ENCODE measurements around the gene PREX1. TPM values are rescaled to one million over a fixed set of nuclear protein-coding genes. Genes with fewer than 3 reads are reported as not detected.

Gene PREX1
- total RNA-seq, 1 experiment from 2014 or later = 20.0 TPM

- TF ChIP-seq POLR2AphosphoS5 (IDR thresholded peaks at IDR 0.05; ENCODE audit: low read depth, low read length) = no peak
- no peak for TF ChIP-seq CTCF (IDR thresholded peaks at IDR 0.05)
- no peak for TF ChIP-seq SIN3A (IDR thresholded peaks at IDR 0.05; ENCODE audit: borderline replicate concordance, insufficient read depth, low read depth, low read length)
- no peak for TF ChIP-seq REST (IDR thresholded peaks at IDR 0.05; ENCODE audit: insufficient read depth in 1 of 2, low read depth in 2 of 2, low read length in 1 of 2)
- Histone ChIP-seq H3K36me3 (ENCODE audit: control insufficient read depth, insufficient read depth, low read length) (no peaks in the 10 kb centered on the region), H3K27ac (ENCODE audit: low read length) (no peak overlapping the region), H3K27me3 (ENCODE audit: control insufficient read depth, insufficient read depth, low read length) (no peaks in the 10 kb centered on the region), H3K9me3 (ENCODE audit: control insufficient read depth, insufficient read depth, low read depth, low read length) (no peaks in the 10 kb centered on the region), H3K4me3 (ENCODE audit: low read depth in 2 of 2, low read length in 2 of 2) (no peak overlapping the region), H3K4me1 (ENCODE audit: control insufficient read depth, insufficient read depth, low read length) (no peaks in the 10 kb centered on the region)
- no TSS peak for BruUV-seq (replicated peaks)
- ChIA-PET CTCF (no interaction called here), POLR2A (no interaction called here)
- intact Hi-C loops (cut with micrococcal nuclease; ENCODE audit: unreplicated experiment) = no loop called here
- DNase-seq (ENCODE audit: low read depth, low spot score) (no peak), ATAC-seq (no peak)
- in situ Hi-C loops (cut with HindIII; ENCODE audit: low pct_unique_long_range_greater_than_20kb, low sequenced_read_pairs) = no loop called here
These were observed 111.7 kb downstream of the PREX1 start for GRCh38 chr20:48716086-48716485.

DNA sequence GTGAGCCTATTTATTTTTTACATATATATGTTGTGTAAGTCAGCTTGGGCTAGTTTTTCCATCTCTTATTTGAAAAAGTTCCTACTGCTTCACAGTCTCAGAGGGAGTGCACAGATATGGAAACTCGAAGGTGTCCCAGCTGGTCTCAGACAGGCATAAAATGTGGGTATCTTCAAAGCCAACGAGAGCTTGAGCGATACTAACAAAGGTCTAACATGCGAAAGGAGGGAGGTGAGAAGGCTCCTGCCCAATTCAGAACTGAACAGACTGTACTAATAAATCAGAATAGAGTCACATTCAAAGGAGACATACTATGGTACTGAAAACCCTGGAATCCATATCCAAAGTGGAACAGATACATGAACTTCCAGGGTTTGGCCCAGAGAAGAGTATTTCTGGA, 113.0 kb downstream of the PREX1 start:
- ChIA-PET POLR2A (no interaction called here), CTCF (no interaction called here)
- H3K27ac ChIP-seq (ENCODE audit: low read length) = no peak overlapping the region
- in situ Hi-C loops (cut with HindIII; ENCODE audit: low pct_unique_long_range_greater_than_20kb, low sequenced_read_pairs) = no loop called here
- H3K36me3 ChIP-seq (ENCODE audit: control insufficient read depth, insufficient read depth, low read length) = no peaks in the 10 kb centered on the region
- H3K4me1 ChIP-seq (ENCODE audit: control insufficient read depth, insufficient read depth, low read length) = no peaks in the 10 kb centered on the region
- no peaks in the 10 kb centered on the region for H3K27me3 ChIP-seq (ENCODE audit: control insufficient read depth, insufficient read depth, low read length)
- H3K9me3 ChIP-seq (ENCODE audit: control insufficient read depth, insufficient read depth, low read depth, low read length) = no peaks in the 10 kb centered on the region
- ATAC-seq = no peak
- no peak for DNase-seq (ENCODE audit: low read depth, low spot score)
- H3K4me3 ChIP-seq (ENCODE audit: low read depth in 2 of 2, low read length in 2 of 2) = no peak overlapping the region
- TF ChIP-seq SIN3A (IDR thresholded peaks at IDR 0.05; ENCODE audit: borderline replicate concordance, insufficient read depth, low read depth, low read length) = no peak
- no TSS peak for BruUV-seq (replicated peaks)
- intact Hi-C loops (cut with micrococcal nuclease; ENCODE audit: unreplicated experiment) = no loop called here

DNA sequence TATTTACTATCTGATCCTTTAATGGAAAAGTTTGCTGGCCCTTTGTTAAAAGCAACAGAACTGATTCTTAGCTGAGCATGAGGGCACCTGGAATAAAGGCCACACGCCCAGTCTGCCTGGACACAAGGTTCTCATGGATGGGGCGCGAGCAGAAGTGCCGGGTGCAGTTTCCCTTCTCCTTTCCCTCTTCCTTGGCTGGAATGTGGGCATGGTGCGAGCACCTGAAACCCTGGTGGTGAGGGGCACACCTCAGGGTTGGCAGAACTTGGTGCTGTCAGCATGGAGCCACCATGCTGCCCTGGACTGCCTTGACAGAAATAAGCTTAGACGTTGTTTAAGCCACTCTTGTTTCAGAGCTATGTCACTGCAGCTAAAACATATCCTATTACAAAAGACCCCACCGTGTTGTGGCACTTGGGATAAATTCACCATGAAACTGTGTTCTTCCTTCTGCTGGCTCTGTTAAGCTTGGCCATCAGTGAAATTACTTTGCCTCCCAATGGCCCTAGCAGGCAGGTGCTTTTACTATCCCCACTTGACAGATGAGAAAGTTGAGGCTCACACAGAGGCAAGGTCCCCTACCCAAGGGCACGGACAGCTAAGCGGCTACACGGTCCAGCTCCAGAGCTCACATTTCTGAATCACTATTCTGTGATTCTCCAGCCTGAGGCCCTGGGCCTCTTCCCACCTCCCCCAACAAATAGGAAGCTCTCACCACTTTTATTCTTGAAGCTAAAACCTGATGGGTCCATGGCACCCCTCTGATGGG, 115.9 kb downstream of the PREX1 start:
- no peak overlapping the region for H3K27ac ChIP-seq (ENCODE audit: low read length)
- CTCF ChIA-PET = no interaction called here
- H3K36me3 ChIP-seq (ENCODE audit: control insufficient read depth, insufficient read depth, low read length) = no peaks in the 10 kb centered on the region
- intact Hi-C loops (cut with micrococcal nuclease; ENCODE audit: unreplicated experiment) (no loop called here), in situ Hi-C loops (cut with HindIII; ENCODE audit: low pct_unique_long_range_greater_than_20kb, low sequenced_read_pairs) (no loop called here)
- ATAC-seq = no peak
- H3K4me3 ChIP-seq (ENCODE audit: low read depth in 2 of 2, low read length in 2 of 2) = no peak overlapping the region
- no TSS peak for BruUV-seq (replicated peaks)
- no peaks in the 10 kb centered on the region for H3K4me1 ChIP-seq (ENCODE audit: control insufficient read depth, insufficient read depth, low read length)
- POLR2A ChIA-PET = no interaction called here
- no peaks in the 10 kb centered on the region for H3K27me3 ChIP-seq (ENCODE audit: control insufficient read depth, insufficient read depth, low read length)
- TF ChIP-seq POLR2AphosphoS5 (IDR thresholded peaks at IDR 0.05; ENCODE audit: low read depth, low read length) (no peak), REST (IDR thresholded peaks at IDR 0.05; ENCODE audit: insufficient read depth in 1 of 2, low read depth in 2 of 2, low read length in 1 of 2) (no peak)
- DNase-seq (ENCODE audit: low read depth, low spot score) = no peak
- no peaks in the 10 kb centered on the region for H3K9me3 ChIP-seq (ENCODE audit: control insufficient read depth, insufficient read depth, low read depth, low read length)

Data from Panc1 (cell line).